ENCODE results near the gene SHC2. TPM values are rescaled to one million over a fixed set of nuclear protein-coding genes. Genes with fewer than 3 reads are reported as not detected.

Gene SHC2
- total and polyA plus RNA-seq, 8 donors = 13.8 to 169 (median 36.6) TPM

- Histone ChIP-seq H3K9me3 (peaks cover 0 to 3% (median 0%) of the 10 kb centered on the region in 4 donors), H3K27ac (no peak overlapping the region), H3K27me3 (peaks cover 0 to 32% (median 3%) of the 10 kb centered on the region in 3 donors), H3K4me3 (no peak overlapping the region), H3K4me1 (no peaks in the 10 kb centered on the region), H3K36me3 (no peaks in the 10 kb centered on the region)
- no peak for DNase-seq
- intact Hi-C loops (cut with DNase I; ENCODE audit: low total_unique reads) = loop anchor here (10.0 kb wide), 1 partner anchor 83 kb away; a partner anchor contains a TSS
- TF ChIP-seq EP300 (IDR thresholded peaks at IDR 0.05) (no peak), CTCF (IDR thresholded peaks at IDR 0.05) (no peak), POLR2AphosphoS5 (IDR thresholded peaks at IDR 0.05) (no peak)
- 80 to 90% (median 89%) methylated on average over 23 to 30 of the region's 30 CpGs for WGBS, 5 donors
Measured at GRCh38 chr19:391726-392374, 69.0 kb downstream of the SHC2 start.

- Histone ChIP-seq H3K36me3 (no peaks in the 10 kb centered on the region), H3K9me3 (peaks cover 0 to 3% (median 0%) of the 10 kb centered on the region in 4 donors), H3K27ac (no peak overlapping the region), H3K27me3 (peaks cover 0 to 34% (median 3%) of the 10 kb centered on the region in 3 donors), H3K4me3 (no peak overlapping the region), H3K4me1 (no peaks in the 10 kb centered on the region)
- WGBS, 5 donors = 71 to 80% (median 76%) methylated on average over 2 of the region's 2 CpGs
- no peak for TF ChIP-seq POLR2A (IDR thresholded peaks at IDR 0.05)
- TF ChIP-seq EP300 (IDR thresholded peaks at IDR 0.05) = no peak
- TF ChIP-seq CTCF (IDR thresholded peaks at IDR 0.05) = no peak
- no peak for TF ChIP-seq POLR2AphosphoS5 (IDR thresholded peaks at IDR 0.05)
- DNase-seq = no peak
- intact Hi-C loops (cut with DNase I; ENCODE audit: low total_unique reads) = loop anchor here (10.0 kb wide), 1 partner anchor 84 kb away; a partner anchor contains a TSS
Measured at GRCh38 chr19:391207-391557, 69.7 kb downstream of the SHC2 start.

- H3K27ac ChIP-seq = no peak overlapping the region
- no peaks in the 10 kb centered on the region for H3K36me3 ChIP-seq
- peaks cover 0 to 37% (median 3%) of the 10 kb centered on the region in 3 donors for H3K27me3 ChIP-seq
- DNase-seq = no peak
- H3K4me3 ChIP-seq = no peak overlapping the region
- peaks cover 0 to 1% (median 0%) of the 10 kb centered on the region in 4 donors for H3K9me3 ChIP-seq
- intact Hi-C loops (cut with DNase I; ENCODE audit: low total_unique reads) = loop anchor here (10.0 kb wide), 1 partner anchor 84 kb away; a partner anchor contains a TSS
- no peaks in the 10 kb centered on the region for H3K4me1 ChIP-seq
- 77 to 84% (median 80%) methylated on average over 21 to 30 of the region's 30 CpGs for WGBS, 5 donors
- no peak for TF ChIP-seq POLR2AphosphoS5 (IDR thresholded peaks at IDR 0.05)
- TF ChIP-seq CTCF (IDR thresholded peaks at IDR 0.05) = no peak
- no peak for TF ChIP-seq EP300 (IDR thresholded peaks at IDR 0.05)
- TF ChIP-seq POLR2A (IDR thresholded peaks at IDR 0.05) = no peak
Measured at GRCh38 chr19:390386-391206, 70.2 kb downstream of the SHC2 start.

- no peak overlapping the region for H3K4me3 ChIP-seq
- TF ChIP-seq CTCF (IDR thresholded peaks at IDR 0.05) (no peak), EP300 (IDR thresholded peaks at IDR 0.05) (no peak), POLR2AphosphoS5 (IDR thresholded peaks at IDR 0.05) (no peak), POLR2A (IDR thresholded peaks at IDR 0.05) (no peak)
- no peak overlapping the region for H3K27ac ChIP-seq
- H3K4me1 ChIP-seq = no peaks in the 10 kb centered on the region
- no peak for DNase-seq
- no peaks in the 10 kb centered on the region for H3K36me3 ChIP-seq
- 75 to 89% (median 80%) methylated on average over 12 of the region's 12 CpGs for WGBS, 5 donors
- peaks cover 0 to 38% (median 3%) of the 10 kb centered on the region in 3 donors for H3K27me3 ChIP-seq
- intact Hi-C loops (cut with DNase I; ENCODE audit: low total_unique reads) = loop anchor here (10.0 kb wide), 1 partner anchor 85 kb away; a partner anchor contains a TSS
- no peaks in the 10 kb centered on the region for H3K9me3 ChIP-seq
Measured at GRCh38 chr19:389935-390289, 70.9 kb downstream of the SHC2 start.

Measured in stomach (tissue), 9 donors.